HUDEP-2 (cell line): Measurements from ENCODE around the gene ZNF546.
"Not testable (repeated sequence)": the region's sequence is repeated elsewhere in the genome, so short reads cannot be mapped to it uniquely, and the experiment has no call there.

ENCODE experiments used
- DNase-seq, 76 experiments: peaks; one replicate each; lab custom pipeline; 2025; ENCODE audit not compliant: unreplicated experiment in 76 of 76; lab: John Stamatoyannopoulos, UW

Gene ZNF546

GRCh38 chr19:39996811-39997637 lies at the start of gene ZNF546:
Gene ZNF546 (plus strand): TSS chr19:39997060. CDS start chr19:39998327, 1,267 bp downstream.
- DNase-seq: peak in 75 of 76 experiments; percentile 55 to 95 (median 84)

GRCh38 chr19:39949026-39949747 lies 47.7 kb upstream of the ZNF546 start:
- DNase-seq: no peak

GRCh38 chr19:39951065-39951650 lies 45.7 kb upstream of the ZNF546 start:
- DNase-seq: no peak

GRCh38 chr19:39951686-39952085 lies 45.2 kb upstream of the ZNF546 start:
- DNase-seq: no peak

- no peak for DNase-seq
These were observed 42.9 kb upstream of the ZNF546 start for GRCh38 chr19:39953915-39954314.

- DNase-seq: not testable (repeated sequence)
These were observed 39.0 kb upstream of the ZNF546 start for GRCh38 chr19:39957886-39958285.

GRCh38 chr19:39958942-39959341 lies 37.9 kb upstream of the ZNF546 start:
- not testable (repeated sequence) for DNase-seq

GRCh38 chr19:39959407-39959806 lies 37.5 kb upstream of the ZNF546 start:
- not testable (repeated sequence) for DNase-seq

- no peak for DNase-seq
These were observed 33.0 kb upstream of the ZNF546 start for GRCh38 chr19:39963898-39964297.

GRCh38 chr19:39966617-39967016 lies 30.2 kb upstream of the ZNF546 start:
- DNase-seq: no peak

GRCh38 chr19:39967561-39967960 lies 29.3 kb upstream of the ZNF546 start:
- DNase-seq: no peak

GRCh38 chr19:39968789-39969188 lies 28.1 kb upstream of the ZNF546 start:
- no peak for DNase-seq

GRCh38 chr19:39969266-39969665 lies 27.6 kb upstream of the ZNF546 start:
- no peak for DNase-seq

GRCh38 chr19:39969681-39970424 lies 27.0 kb upstream of the ZNF546 start:
- peak in 8 of 76 experiments; percentile 12 to 72 (median 49) for DNase-seq

GRCh38 chr19:39970425-39970674 lies 26.5 kb upstream of the ZNF546 start:
- peak in 5 of 76 experiments; percentile 31 to 84 (median 51) for DNase-seq

GRCh38 chr19:39970675-39971379 lies 26.0 kb upstream of the ZNF546 start, which contains the start of gene PSMC4:
Gene PSMC4 (plus strand): TSS chr19:39971165. CDS start chr19:39971203, 38 bp downstream.
- peak; percentile 41 to 100 (median 99) for DNase-seq

- DNase-seq: peak in 31 of 76 experiments; percentile 8 to 68 (median 36)
These were observed 25.4 kb upstream of the ZNF546 start for GRCh38 chr19:39971380-39972035.

- no peak for DNase-seq
These were observed 22.3 kb upstream of the ZNF546 start for GRCh38 chr19:39974377-39975155.

GRCh38 chr19:39982883-39983282 lies 14.0 kb upstream of the ZNF546 start:
- no peak for DNase-seq
